Cerebellar cortex (tissue), 1 donor: ENCODE measurements around the gene QSOX2.

Experiments
- DNase-seq: peaks from one replicate; pipeline ENCODE4 v3.0.0-alpha.2; 2015; ENCODE audit warnings: low spot score

The QSOX2 gene

GRCh38 chr9:136252281-136252680 is 6.7 kb upstream of the QSOX2 start:
- no peak for DNase-seq

GRCh38 chr9:136251264-136252115 is 5.9 kb upstream of the QSOX2 start:
- no peak for DNase-seq

- no peak for DNase-seq
Observed at GRCh38 chr9:136250676-136251075, 5.1 kb upstream of the QSOX2 start.

- DNase-seq: no peak
Observed at GRCh38 chr9:136249877-136250559, 4.4 kb upstream of the QSOX2 start.

- no peak for DNase-seq
Observed at GRCh38 chr9:136248951-136249876, 3.6 kb upstream of the QSOX2 start.

GRCh38 chr9:136247947-136248637 is 2.5 kb upstream of the QSOX2 start:
- peak; percentile 58 for DNase-seq

GRCh38 chr9:136247551-136247916 is 1.9 kb upstream of the QSOX2 start:
- DNase-seq: no peak

- no peak for DNase-seq
Observed at GRCh38 chr9:136246849-136247550, 1.4 kb upstream of the QSOX2 start.

GRCh38 chr9:136244969-136245218 is 718 bp downstream of the QSOX2 start:
- no peak for DNase-seq

GRCh38 chr9:136244122-136244968 is 1.3 kb downstream of the QSOX2 start:
- DNase-seq: no peak

- DNase-seq: no peak
Observed at GRCh38 chr9:136243631-136244030, 2.0 kb downstream of the QSOX2 start.

GRCh38 chr9:136242918-136243525 is 2.6 kb downstream of the QSOX2 start:
- no peak for DNase-seq

- DNase-seq: no peak
Observed at GRCh38 chr9:136242248-136242647, 3.4 kb downstream of the QSOX2 start.

- DNase-seq: no peak
Observed at GRCh38 chr9:136241542-136241941, 4.1 kb downstream of the QSOX2 start.

GRCh38 chr9:136240941-136241340 is 4.7 kb downstream of the QSOX2 start:
- DNase-seq: no peak

GRCh38 chr9:136239983-136240330 is 5.7 kb downstream of the QSOX2 start:
- DNase-seq: no peak

GRCh38 chr9:136239135-136239982 is 6.3 kb downstream of the QSOX2 start:
- peak; percentile 83 for DNase-seq

GRCh38 chr9:136238342-136238732 is 7.3 kb downstream of the QSOX2 start:
- no peak for DNase-seq
